CD4-positive, alpha-beta T cell treated with Interleukin-4 for 1 hour (primary cell): ENCODE results near the gene SLC35F6.
"Not testable (repeated sequence)": the region's sequence is repeated elsewhere in the genome, so short reads cannot be mapped to it uniquely, and the experiment has no call there.

Experiments
- DNase-seq, 2 donors: peaks; one replicate each; pipeline ENCODE4 v3.0.0-alpha.2; 2020 to 2022

The SLC35F6 gene

DNA sequence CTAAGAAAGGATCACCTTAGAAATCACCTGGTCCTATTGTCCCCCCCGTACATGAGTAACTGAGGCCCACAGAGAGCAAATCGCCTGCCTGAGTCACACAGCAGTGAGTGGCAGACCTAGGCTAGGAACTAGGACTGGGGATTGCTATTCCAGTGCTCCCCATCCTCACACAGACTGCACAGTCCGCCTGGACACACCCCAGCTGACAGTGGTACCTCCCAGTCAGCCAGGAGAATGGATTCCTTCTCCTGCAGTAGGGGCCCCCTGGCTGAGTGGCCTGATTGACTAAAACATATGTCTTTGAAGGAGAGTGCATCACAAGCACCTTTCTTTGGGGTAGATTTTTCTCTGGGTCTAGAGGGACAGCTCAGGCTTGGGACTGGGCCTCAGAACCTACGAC is 32.4 kb upstream of the SLC35F6 start:
- no peak for DNase-seq

DNA sequence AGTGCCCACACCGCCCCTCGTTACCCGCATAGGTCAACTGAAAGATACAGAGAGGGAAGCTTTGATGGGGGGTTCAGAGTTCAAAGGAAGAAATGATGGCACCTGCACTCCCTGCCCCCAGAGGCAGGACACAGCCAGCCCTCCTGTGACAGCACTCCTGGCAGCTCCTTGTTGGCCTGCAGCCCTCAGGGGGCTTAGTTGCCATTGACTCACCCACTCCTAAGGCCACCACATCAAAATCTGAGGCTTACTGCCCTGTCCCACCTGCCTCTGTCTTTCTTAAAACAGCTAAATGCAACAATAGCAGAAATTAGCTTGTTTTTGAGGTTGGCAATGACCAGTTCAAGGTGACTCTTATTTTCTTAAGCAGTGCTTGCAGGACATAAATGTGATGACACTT is 31.6 kb upstream of the SLC35F6 start:
- DNase-seq: no peak

DNA sequence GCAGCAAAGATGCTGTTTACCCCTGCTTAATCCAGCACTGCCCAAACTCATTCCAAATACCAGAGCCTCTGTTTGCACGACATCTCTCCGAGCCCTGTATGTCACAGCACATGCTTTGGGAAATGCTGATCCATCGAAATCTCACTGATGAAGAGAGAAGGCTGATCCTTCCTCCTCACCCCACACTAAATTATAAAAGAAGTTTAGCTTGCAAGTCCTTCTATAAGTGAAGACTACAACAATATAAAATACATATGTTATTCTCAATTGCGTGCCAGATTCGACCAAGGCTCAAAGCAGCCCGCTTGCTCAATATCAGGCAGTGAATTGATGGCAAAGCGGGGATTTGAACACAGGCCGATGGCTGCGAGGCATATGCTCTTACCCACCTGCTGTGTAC is 30.7 kb upstream of the SLC35F6 start:
- DNase-seq: no peak

DNA sequence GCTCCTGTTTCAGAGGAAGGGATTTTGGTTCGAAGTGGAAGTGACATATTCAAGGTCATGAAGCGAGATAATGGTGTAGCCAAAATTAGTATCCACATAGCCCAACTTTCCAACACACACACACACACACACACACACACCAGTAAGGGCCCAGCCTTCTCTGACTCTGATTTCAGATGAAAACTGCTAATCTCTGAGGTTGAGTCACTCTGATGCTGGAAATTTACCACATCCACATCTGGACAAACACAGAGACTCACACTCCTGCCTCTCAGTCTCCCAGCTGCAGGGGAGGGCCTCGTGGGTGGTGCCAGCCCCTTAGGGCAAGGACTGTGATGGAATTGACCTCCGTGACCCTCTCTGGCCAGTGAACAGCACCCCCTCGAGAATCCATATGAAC is 29.0 kb upstream of the SLC35F6 start:
- DNase-seq: no peak

DNA sequence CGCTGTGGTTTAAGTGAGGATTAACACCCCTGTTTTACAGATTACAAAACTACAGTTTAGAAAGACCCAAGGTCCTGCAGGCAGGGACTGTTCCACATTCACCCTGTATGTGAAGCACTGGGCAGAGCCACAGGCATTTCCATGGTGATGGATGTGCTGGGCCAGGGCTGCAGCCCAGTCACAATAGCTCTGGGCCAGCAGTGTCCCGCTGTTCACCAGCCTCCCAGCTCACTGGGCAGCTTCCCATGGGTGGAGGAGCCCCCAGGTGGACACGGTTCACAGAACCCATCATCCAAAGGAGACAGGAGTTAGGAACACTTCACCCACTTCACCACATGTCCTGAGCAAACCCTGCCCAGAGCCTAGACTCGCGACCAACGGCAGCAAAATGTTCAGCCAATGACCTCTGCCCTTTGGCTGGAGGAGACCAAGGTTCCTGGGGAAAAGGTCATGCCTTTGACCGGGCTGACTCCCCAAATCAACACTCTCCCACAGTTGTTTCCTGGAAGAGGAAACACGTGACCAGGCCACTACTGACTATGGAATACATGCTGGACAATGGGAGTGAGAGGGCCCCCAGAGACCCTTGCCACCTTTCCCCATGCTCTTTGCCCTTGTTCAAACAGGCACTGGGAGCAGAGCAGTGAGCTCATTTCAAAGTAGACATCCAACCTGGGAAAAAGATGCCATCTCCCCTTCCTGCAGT is 28.0 kb upstream of the SLC35F6 start:
- DNase-seq: no peak

DNA sequence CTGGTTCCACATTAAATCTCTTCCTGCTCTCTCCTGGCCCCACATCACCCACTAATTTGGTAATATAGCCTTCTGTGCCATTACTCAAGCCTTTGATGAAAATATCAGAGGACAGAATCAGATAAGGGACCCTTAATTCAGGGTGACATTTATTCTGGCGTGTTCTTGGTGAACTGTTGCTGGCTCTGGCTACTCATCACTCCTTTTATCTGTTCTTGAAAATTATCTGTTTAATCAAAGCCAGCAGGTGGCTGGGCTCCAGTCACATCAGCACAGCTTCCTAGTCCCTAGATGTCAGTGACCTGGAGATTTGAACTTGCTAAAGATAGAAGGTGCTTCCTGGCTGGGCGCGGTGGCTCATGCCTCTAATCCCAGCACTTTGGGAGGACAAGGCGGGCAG is 26.9 kb upstream of the SLC35F6 start:
- no peak for DNase-seq

DNA sequence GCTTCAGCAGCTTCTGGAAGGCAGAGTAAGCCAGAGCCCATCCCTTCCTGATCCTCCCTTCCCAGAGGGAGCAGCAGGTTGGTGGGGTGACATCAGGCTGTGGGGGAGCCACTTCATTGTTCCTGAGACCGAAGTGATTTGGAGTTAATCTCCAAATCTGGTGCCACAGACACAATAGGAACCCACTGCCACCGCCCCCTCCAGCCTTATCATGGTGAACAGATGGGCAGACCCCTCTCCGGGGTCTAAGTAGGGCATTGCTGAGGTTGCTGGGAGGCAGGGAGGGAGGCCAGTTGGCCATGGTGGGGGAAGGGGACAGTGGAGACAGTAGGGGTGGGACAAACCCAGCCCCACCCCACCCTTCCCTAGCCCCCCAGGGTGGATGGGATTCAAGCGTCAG is 25.6 kb upstream of the SLC35F6 start:
- no peak for DNase-seq

DNA sequence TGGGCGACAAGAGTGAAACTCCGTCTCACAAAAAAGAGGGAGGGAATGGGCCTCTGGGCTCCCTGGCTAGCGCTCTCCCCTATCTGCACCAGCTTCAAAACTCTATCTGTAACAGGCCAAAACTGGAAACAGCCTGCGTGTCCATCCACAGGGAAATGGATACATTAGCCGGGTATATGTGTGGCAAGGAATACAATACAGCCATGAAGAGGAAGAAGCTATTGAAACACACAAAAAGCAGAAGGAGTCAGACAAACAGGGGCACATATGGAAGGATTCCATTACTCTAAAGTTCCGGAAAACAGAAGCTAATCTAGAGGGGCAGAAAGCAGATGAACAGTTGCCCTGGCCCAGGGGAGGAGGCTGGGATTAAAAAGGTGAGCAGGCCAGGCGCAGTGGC is 24.6 kb upstream of the SLC35F6 start:
- DNase-seq: no peak

DNA sequence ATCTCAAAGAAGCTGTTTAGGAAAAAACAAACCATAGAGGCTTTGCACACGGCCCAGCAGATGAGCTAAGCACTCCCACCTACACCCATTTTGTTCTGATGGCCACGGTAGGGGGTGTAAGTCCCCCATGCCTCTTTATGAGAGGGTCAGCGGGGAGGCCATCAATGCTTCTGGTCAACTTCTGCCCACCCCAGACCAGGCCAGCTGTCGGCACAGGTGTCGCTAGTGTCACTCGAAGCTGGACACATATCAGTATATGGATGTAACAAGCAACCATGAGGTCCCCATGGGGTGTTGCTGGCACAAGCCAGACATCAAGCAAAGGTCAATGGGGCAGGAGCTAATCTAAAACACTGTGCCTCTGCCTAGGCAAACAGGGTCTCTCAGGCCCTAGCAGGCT is 23.7 kb upstream of the SLC35F6 start:
- no peak for DNase-seq

DNA sequence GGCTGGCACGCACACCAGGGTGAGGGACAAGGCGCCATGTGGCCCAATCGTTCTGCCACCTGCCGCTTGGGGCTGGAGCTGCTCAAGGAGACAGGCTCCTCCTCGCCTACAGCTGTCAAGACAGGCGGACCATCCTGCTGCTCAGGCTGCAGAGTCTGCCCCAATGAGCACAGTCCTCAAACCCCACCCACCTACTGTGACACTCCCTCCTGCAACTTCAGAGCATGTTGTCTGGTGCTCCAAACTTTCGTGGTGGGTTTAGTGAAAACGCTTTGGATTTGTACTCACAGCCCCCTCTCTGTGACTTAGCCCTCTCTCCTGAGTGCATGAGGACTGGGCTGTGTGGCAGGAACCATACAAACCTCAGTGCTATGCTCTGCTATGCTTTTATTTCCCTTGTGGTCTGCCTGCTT is 23.2 kb upstream of the SLC35F6 start:
- peak in 1 of 2 donors; percentile 25 for DNase-seq

DNA sequence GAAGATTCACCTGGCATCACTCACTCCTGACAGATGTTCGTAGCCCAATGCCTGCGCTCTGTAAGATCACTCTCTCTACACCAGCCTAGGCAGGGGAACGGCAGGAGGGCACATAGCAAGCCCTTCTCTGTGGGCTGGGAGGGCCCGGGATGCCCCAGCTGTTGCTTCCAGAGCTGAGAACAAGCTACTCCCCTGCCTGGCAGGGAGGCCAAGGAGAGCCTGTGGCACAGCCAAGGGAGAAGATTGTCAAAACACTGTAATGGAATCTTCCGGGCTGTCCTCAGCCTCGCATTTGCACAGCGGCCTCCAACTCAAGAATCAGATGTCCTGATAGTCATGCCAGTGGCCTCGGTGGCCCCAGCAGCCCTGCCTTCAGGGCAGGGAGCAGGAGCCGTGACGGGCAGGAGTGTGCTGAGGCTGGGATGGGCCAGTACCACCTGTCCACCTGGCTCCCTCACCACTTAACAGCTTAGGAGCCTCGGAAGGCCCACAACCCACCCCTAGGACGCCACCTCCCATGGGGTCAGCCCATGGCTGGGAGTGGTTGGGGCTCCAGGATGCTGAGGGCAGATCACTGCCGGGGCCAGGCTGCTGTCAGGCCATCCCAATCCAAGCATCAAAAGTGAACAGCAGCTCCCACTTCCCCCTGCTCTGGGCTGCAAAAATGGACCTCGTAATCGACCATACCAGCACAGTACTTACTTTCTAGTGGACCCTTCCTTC is 21.9 kb upstream of the SLC35F6 start:
- no peak for DNase-seq

DNA sequence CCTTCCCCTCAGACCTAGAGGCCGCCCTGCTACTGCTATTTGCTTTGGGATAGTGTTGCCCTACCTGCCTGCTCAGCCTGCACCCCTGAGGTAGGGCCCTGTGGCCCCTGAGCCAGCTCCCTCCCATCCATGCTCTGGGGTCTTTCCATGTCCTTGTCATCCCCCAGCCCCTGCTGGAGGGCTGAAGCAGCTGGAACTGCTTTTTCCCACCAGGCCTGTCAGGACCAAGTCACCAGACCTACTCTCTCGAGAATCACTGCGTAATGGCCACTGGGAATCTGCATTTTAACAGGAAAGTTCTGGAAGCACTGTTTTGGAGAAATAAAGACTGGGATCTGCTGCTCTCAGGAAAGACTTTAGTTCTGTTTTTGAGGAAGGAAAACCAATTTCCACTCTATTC is 20.2 kb upstream of the SLC35F6 start:
- DNase-seq: no peak

DNA sequence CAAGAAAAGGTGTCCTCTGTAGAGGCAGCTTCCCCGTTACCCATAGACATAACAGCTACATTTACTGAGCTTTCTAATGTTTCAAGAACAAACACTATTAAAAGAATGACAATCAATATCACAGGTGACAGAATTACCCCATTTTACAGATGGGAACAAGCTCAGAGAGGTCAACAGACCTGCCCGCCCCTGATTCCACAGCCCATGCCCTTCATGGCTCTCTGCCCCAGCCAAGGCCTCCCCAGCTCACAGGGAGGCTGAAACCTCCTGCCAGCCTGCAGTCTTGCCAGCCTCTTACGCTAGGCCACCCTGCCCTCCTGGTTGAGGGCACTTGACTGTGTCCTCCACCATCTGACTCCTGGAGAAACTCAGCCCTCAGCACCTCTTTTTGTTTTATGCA is 19.1 kb upstream of the SLC35F6 start:
- DNase-seq: no peak

DNA sequence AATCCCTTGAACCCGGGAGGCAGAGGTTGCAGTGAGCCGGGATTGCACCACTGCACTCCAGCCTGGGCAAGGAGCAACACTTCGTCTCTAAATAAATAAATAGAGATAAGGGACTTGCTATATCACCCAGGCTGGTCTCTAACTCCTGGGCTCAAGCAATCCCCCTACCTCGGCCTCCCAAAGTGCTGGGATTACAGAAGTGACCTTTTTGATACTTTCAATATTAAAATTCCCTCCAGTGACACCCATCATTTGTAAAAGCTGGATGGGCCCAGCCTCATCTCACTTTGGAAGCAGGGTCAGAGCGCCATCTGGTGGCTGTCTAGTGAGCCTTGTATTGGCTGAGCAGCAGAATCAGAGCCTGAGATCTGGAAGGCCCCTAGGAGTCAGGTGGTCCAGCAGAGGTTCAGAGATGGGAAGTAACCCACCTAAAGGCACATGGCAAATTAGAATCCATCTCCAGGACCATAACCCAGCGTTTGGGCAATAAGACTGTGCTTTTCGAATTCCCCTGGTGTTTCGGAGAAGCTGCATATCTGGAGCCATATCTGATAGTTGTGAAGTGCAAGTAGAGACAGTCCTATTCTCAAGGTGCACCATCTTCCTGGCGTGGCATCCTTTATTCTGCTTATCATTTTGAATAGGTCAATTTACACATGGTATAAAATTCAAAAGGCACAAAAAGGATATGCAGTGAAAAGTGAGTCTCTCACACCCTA is 18.3 kb upstream of the SLC35F6 start:
- peak; percentile 69 to 70 for DNase-seq

DNA sequence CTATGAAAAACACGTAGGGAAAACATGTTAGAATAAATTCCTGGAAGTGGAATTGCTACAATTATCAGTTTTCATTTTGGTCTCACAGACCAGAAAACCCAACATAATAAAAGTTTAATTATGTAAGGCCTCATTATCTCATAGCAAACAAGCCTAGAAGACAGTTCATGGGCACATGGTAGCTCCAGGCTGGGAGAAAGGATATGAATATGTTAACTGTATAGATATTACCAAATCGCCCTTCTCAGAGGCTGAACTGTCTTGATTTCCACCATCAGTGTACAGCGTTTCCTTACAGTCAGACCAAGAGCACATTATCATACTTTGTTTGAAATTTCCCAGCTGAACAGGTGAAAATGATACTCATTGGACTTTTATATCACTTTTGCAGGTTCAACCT is 17.1 kb upstream of the SLC35F6 start:
- DNase-seq: no peak

DNA sequence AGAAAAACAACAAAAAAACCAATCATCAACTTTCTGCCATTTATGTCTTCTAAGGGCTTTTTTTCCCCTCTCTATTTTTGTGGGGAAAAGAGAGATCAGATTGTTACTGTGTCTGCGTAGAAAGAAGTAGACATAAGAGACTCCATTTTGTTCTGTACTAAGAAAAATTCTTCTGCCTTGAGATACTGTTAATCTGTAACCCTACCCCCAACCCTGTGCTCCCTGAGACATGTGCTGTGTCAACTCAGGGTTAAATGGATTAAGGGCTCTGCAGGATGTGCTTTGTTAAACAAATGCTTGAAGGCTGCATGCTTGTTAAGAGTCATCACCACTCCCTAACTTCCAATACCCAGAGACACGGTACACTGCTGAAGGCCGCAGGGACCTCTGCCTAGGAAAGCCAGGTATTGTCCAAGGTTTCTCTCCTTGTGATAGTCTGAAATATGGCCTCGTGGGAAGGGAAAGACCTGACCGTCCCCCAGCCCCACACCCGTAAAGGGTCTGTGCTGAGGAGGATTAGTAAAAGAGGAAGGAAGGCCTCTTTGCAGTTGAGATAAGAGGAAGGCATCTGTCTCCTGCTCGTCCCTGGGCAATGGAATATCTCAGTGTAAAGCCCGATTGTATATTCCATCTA is 14.2 kb upstream of the SLC35F6 start:
- DNase-seq: not testable (repeated sequence)

DNA sequence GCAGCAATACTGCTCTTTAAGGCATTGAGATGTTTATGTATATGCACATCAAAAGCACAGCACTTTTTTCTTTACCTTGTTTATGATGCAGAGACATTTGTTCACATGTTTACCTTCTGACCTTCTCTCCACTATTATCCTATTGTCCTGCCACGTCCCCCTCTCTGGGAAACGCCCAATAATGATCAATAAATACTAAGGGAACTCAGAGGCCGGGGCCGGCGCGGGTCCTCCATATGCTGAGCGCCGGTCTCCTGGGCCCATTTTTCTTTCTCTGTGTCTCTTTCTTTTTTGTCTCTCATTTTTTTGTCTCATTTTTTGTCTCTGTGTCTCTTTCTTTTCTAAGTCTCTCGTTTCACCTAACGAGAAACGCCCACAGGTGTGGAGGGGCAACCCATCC is 13.6 kb upstream of the SLC35F6 start:
- DNase-seq: not testable (repeated sequence)

DNA sequence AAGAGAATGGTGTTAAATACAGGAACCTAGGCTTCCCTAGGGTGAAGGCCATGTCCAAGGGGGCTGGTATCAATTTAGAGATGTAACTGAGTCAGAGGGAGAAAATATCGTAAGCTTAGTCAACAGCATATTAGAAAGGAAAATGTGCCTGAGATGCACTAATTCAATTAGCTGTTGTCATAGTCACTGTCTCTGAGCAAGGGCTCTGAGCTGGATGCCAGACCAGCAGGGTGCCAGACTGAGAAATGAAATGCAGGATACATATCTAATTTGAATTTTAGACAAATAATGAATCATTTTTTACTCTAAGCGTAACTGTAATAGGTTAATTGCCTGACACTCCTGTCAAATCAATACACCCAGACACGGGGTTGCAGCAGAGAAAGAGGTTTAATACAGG is 11.4 kb upstream of the SLC35F6 start:
- DNase-seq: no peak

DNA sequence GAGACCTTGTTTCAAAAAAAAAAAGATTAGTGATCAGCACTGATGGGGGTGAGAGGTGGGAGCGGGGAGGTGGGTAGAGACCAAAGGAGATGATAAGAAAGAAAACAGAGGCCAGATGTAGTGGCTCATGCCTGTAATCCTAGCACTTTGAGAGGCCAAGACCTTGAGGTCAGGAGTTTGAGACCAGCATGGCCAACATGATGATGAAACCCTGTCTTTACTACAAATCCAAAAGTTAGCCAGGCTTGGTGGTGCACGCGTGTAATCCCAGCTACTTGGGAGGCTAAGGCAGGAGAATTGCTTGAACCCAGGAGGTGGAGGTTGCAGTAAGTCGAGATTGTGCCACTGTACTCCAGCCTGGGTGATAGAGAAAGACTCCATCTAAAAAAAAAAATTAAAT is 9.5 kb upstream of the SLC35F6 start:
- DNase-seq: no peak

DNA sequence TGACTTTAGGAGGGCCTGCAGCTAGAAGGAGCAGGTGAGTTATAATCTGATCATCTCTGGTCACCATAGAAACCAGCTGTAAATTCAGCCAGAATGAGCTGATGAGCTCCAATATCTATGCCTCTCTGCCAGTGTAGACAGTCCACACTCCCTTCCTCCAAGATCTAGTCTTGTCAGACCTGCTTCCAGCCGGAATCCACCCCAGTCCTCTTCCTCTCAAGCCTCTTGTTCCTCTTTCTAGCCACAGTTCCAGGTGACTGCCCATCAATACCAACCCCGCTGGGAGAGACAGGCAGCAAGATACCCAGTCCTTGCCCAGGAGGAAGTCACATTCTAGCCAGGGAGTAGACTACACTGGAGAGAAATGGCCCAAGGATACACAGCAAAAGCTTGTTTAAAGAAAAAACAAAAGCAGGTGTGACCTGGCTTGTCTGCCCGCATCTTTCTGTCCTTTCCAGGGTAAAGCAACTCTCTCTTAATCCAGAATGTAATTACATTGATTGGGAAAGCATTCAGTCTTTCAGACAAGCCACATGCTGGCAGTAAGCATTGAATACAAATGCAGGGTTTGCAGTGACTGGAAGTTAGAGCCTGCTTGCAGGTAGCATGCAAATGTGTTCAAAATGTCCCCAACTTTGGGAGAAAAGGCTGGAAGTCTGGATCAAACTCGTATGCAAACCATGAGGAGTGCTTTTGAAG is 9.0 kb upstream of the SLC35F6 start:
- no peak for DNase-seq

DNA sequence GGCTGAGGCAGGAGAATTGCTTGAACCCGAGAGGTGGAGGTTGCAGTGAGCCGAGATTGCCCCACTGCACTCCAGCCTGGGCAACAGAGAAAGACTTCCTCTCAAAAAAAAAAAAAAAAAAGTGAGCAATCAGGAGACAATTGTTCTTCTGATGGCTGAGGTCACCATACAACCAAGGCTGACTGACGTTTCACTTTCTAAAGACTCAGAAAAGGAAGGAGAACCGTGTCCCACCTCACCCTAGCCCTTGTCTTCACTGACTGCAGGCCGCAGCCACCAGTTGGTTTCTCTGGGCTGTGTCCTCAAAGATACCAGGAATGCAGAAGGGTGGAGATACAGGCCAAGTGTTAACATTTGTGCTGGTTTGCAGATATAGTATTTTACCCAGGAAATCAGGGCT is 7.7 kb upstream of the SLC35F6 start:
- DNase-seq: no peak

DNA sequence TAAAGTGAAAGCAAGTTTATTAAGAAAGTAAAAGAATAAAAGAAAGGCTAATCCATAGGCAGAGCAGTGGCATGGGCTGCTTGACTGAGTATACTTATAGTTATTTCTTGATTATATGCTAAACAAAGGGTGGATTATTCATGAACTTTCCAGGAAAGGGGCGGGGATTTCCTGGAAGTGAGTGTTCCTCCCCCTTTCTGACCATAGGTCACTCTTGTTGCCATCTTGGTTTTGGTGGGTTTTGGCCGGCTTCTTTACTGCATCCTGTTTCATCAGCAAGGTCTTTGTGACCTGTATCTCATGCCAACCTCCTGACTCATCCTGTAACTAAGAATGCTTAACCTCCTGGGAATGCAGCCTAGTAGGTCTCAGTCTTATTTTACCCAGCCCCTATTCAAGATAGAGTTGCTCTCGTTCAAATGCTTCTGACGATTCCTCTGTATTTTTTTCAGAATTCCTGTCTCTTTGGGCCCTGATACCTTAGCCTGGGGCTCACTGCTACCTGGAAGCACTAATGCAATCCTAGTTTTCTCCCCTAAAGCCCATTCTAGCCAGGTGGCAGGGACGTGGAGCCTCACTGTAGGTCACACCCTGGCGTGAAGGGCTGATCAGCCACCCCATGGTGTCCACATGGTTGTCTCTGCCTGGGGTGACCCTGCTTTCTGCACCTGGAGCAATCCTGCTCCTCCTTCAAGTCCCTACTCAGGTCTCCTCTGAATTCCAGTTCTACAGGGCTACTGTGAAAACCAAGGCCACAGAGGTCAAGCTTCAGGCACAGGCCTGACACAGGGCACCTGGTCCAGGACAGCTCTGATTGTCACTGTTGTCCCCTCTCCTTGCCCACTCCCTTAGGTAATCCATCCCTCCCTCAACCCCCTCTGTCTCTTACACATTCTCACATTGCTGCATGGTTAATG is 6.0 kb upstream of the SLC35F6 start:
- no peak for DNase-seq
